ENCODE measurements around the gene ADCY6.
A peak's percentile ranks its signal among the peaks of the same experiment; 100 is the strongest.

The ADCY6 gene

GRCh38 chr12:48796976-48797375 lies 8.1 kb upstream of the ADCY6 start:
- TF ChIP-seq EP300 (IDR thresholded peaks at IDR 0.05; ENCODE audit: borderline replicate concordance) (no peak), EGR1 (IDR thresholded peaks at IDR 0.05) (no peak), MAX (IDR thresholded peaks at IDR 0.05) (no peak), RAD21 (IDR thresholded peaks at IDR 0.05; ENCODE audit: low read depth) (no peak), YY1 (IDR thresholded peaks at IDR 0.05; ENCODE audit: low read depth) (no peak), USF1 (IDR thresholded peaks at IDR 0.05) (no peak), CEBPB (IDR thresholded peaks at IDR 0.05) (no peak), TCF12 (IDR thresholded peaks at IDR 0.05; ENCODE audit: low read depth) (no peak)

- TF ChIP-seq EP300 (IDR thresholded peaks at IDR 0.05; ENCODE audit: borderline replicate concordance) (no peak), RAD21 (IDR thresholded peaks at IDR 0.05; ENCODE audit: low read depth) (peak; percentile 100)
These were observed 6.9 kb upstream of the ADCY6 start for GRCh38 chr12:48795550-48796455.

- TF ChIP-seq RAD21 (IDR thresholded peaks at IDR 0.05; ENCODE audit: low read depth) (no peak), REST (IDR thresholded peaks at IDR 0.05; ENCODE audit: low read depth) (no peak), CEBPB (IDR thresholded peaks at IDR 0.05) (no peak), CREB1 (IDR thresholded peaks at IDR 0.05; ENCODE audit: low read depth) (no peak), TCF12 (IDR thresholded peaks at IDR 0.05; ENCODE audit: low read depth) (no peak)
These were observed 6.0 kb upstream of the ADCY6 start for GRCh38 chr12:48794870-48795269.

GRCh38 chr12:48793696-48794095 lies 4.8 kb upstream of the ADCY6 start:
- TF ChIP-seq EP300 (IDR thresholded peaks at IDR 0.05; ENCODE audit: borderline replicate concordance), result no peak
- no peak for TF ChIP-seq YY1 (IDR thresholded peaks at IDR 0.05; ENCODE audit: low read depth)
- no peak for TF ChIP-seq REST (IDR thresholded peaks at IDR 0.05; ENCODE audit: low read depth)
- no peak for TF ChIP-seq CREB1 (IDR thresholded peaks at IDR 0.05; ENCODE audit: low read depth)
- no peak for TF ChIP-seq FOXM1 (IDR thresholded peaks at IDR 0.05; ENCODE audit: borderline replicate concordance, low read depth)
- TF ChIP-seq USF1 (IDR thresholded peaks at IDR 0.05), result no peak
- no peak for TF ChIP-seq TAF1 (IDR thresholded peaks at IDR 0.05; ENCODE audit: low read depth)
- TF ChIP-seq RAD21 (IDR thresholded peaks at IDR 0.05; ENCODE audit: low read depth), result no peak
- no peak for TF ChIP-seq TCF12 (IDR thresholded peaks at IDR 0.05; ENCODE audit: low read depth)
- TF ChIP-seq CEBPB (IDR thresholded peaks at IDR 0.05), result no peak
- no peak for TF ChIP-seq MAX (IDR thresholded peaks at IDR 0.05)
- no peak for TF ChIP-seq TEAD4 (IDR thresholded peaks at IDR 0.05)
- TF ChIP-seq NFIC (IDR thresholded peaks at IDR 0.05), result no peak
- no peak for TF ChIP-seq ZBTB7A (IDR thresholded peaks at IDR 0.05; ENCODE audit: low read depth)
- no peak for TF ChIP-seq EGR1 (IDR thresholded peaks at IDR 0.05)

GRCh38 chr12:48789858-48790326 lies 1.0 kb upstream of the ADCY6 start:
- TF ChIP-seq TEAD4 (IDR thresholded peaks at IDR 0.05), result no peak
- TF ChIP-seq MAX (IDR thresholded peaks at IDR 0.05), result no peak
- no peak for TF ChIP-seq FOXM1 (IDR thresholded peaks at IDR 0.05; ENCODE audit: borderline replicate concordance, low read depth)
- TF ChIP-seq EP300 (IDR thresholded peaks at IDR 0.05; ENCODE audit: borderline replicate concordance), result no peak
- TF ChIP-seq REST (IDR thresholded peaks at IDR 0.05; ENCODE audit: low read depth), result no peak
- TF ChIP-seq TCF12 (IDR thresholded peaks at IDR 0.05; ENCODE audit: low read depth), result no peak
- no peak for TF ChIP-seq EGR1 (IDR thresholded peaks at IDR 0.05)
- no peak for TF ChIP-seq RAD21 (IDR thresholded peaks at IDR 0.05; ENCODE audit: low read depth)
- no peak for TF ChIP-seq CEBPB (IDR thresholded peaks at IDR 0.05)
- no peak for TF ChIP-seq ZBTB7A (IDR thresholded peaks at IDR 0.05; ENCODE audit: low read depth)
- no peak for TF ChIP-seq USF1 (IDR thresholded peaks at IDR 0.05)
- no peak for TF ChIP-seq TAF1 (IDR thresholded peaks at IDR 0.05; ENCODE audit: low read depth)
- no peak for TF ChIP-seq NFIC (IDR thresholded peaks at IDR 0.05)
- no peak for TF ChIP-seq CREB1 (IDR thresholded peaks at IDR 0.05; ENCODE audit: low read depth)
- TF ChIP-seq YY1 (IDR thresholded peaks at IDR 0.05; ENCODE audit: low read depth), result no peak
